GM19328 (cell line): Measurements from ENCODE around the gene LMO1.

ENCODE experiments used
- ATAC-seq: cut with Tn5 transposase; IDR thresholded peaks from one replicate; pipeline ENCODE4 v1.9.1; 2021; ENCODE audit warnings: mild to moderate bottlenecking, moderate library complexity; ENCODE audit not compliant: unreplicated experiment

Gene LMO1

GRCh38 chr11:8230178-8230859 is 33.4 kb downstream of the LMO1 start:
- no peak for ATAC-seq

- no peak for ATAC-seq
Measured at GRCh38 chr11:8229299-8230177, 34.1 kb downstream of the LMO1 start.

GRCh38 chr11:8228231-8228630 is 35.4 kb downstream of the LMO1 start:
- no peak for ATAC-seq

- no peak for ATAC-seq
Measured at GRCh38 chr11:8227156-8228152, 36.2 kb downstream of the LMO1 start.

GRCh38 chr11:8225589-8226036 is 38.1 kb downstream of the LMO1 start:
- peak; percentile 49 for ATAC-seq

- ATAC-seq, result no peak
Measured at GRCh38 chr11:8224711-8225110, 39.0 kb downstream of the LMO1 start.

GRCh38 chr11:8224161-8224591 is 39.5 kb downstream of the LMO1 start:
- no peak for ATAC-seq

- no peak for ATAC-seq
Measured at GRCh38 chr11:8223513-8223900, 40.2 kb downstream of the LMO1 start.

GRCh38 chr11:8222820-8223512 is 40.7 kb downstream of the LMO1 start:
- no peak for ATAC-seq

- no peak for ATAC-seq
Measured at GRCh38 chr11:8221917-8222495, 41.7 kb downstream of the LMO1 start.

GRCh38 chr11:8221046-8221723 is 42.5 kb downstream of the LMO1 start:
- ATAC-seq, result no peak

GRCh38 chr11:8220261-8221045 is 43.2 kb downstream of the LMO1 start:
- no peak for ATAC-seq

- ATAC-seq, result peak; percentile 70
Measured at GRCh38 chr11:8219257-8220021, 44.2 kb downstream of the LMO1 start.

GRCh38 chr11:8218840-8219239 is 44.8 kb downstream of the LMO1 start:
- no peak for ATAC-seq

GRCh38 chr11:8218409-8218808 is 45.3 kb downstream of the LMO1 start:
- ATAC-seq, result no peak

- ATAC-seq, result no peak
Measured at GRCh38 chr11:8217926-8218325, 45.8 kb downstream of the LMO1 start.

GRCh38 chr11:8217136-8217535 is 46.5 kb downstream of the LMO1 start:
- ATAC-seq, result no peak

- ATAC-seq, result no peak
Measured at GRCh38 chr11:8213376-8213775, 50.3 kb downstream of the LMO1 start.
